PC-3 (cell line): ENCODE measurements around the gene SERPING1.

Experiments used
- EZH2 ChIP-seq: fragments of 300-600 bp; sonication (generic); IDR thresholded peaks from one replicate; pipeline ENCODE4 v1.6.1; 2017; ENCODE audit warnings: antibody characterized with exemption, mild to moderate bottlenecking, low read length; ENCODE audit not compliant: unreplicated experiment
- EZH2phosphoT487 ChIP-seq: fragments of 300-600 bp; sonication (generic); IDR thresholded peaks from 2 replicates; pipeline ENCODE4 v1.6.1; 2018; ENCODE audit warnings: mild to moderate bottlenecking, antibody characterized with exemption, low read length, borderline replicate concordance
- TF ChIP-seq, protein P1 (sequence below): fragments of 300-600 bp; sonication (generic); conservative IDR thresholded peaks from 2 replicates; pipeline ENCODE4 v1.5.1; 2017; ENCODE audit warnings: antibody characterized with exemption, low read depth, mild to moderate bottlenecking, low read length

DNA sequence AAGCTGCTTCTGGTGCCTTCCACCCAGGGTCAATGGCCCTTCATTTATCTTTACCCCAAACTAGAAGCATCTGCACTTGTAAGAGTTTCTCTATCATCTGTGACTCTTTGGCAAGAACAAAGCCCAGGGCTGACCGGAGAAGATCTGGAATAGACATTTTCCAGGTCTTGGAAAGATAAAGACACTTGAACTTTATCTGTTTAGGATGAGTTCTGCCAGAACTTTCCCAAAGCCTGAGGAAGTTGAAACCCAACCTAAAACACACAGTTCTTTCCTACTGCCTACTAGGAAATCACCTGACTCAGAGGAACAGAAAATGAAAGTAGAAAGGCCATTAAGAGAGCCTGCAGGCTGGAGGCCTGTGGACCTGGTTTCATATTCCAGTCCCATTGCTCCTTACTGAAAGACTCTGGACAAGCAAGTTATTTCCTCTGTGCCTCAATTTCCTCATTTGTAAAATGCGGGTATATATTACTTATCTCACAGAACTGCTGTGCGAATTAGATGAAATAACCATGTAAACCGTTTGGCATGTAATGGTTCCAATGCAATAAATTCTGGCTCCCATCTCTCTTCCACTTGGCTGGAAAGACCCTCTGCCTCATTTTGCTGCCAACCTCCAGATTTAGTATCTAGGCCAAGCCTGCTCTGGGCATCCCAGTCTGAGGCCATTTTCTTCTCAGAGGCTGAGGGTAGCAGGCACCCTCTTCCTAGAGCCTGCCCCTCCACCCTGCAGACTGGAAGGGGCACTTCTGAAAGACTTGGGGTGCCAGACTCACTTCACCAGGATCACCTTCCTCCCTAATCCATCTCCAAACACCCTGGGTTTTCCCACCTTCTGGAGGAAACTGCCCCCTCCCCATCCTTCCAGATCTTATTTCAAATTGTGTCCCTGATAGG, 31.2 kb upstream of the SERPING1 start:
- TF ChIP-seq, protein P1, sequence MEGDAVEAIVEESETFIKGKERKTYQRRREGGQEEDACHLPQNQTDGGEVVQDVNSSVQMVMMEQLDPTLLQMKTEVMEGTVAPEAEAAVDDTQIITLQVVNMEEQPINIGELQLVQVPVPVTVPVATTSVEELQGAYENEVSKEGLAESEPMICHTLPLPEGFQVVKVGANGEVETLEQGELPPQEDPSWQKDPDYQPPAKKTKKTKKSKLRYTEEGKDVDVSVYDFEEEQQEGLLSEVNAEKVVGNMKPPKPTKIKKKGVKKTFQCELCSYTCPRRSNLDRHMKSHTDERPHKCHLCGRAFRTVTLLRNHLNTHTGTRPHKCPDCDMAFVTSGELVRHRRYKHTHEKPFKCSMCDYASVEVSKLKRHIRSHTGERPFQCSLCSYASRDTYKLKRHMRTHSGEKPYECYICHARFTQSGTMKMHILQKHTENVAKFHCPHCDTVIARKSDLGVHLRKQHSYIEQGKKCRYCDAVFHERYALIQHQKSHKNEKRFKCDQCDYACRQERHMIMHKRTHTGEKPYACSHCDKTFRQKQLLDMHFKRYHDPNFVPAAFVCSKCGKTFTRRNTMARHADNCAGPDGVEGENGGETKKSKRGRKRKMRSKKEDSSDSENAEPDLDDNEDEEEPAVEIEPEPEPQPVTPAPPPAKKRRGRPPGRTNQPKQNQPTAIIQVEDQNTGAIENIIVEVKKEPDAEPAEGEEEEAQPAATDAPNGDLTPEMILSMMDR: no peak
- TF ChIP-seq EZH2phosphoT487 (no peak), EZH2 (no peak)
